Progenitor cell of endocrine pancreas (in vitro differentiated cells): ENCODE results near the gene ZNF101. TPM values are rescaled to one million over a fixed set of nuclear protein-coding genes. Genes with fewer than 3 reads are reported as not detected.

ENCODE experiments used
- DNase-seq: peaks from one replicate; pipeline ENCODE4 v3.0.0; 2021; ENCODE audit warnings: low spot score; ENCODE audit not compliant: unreplicated experiment
- H3K27ac Mint-ChIP-seq: 2 replicates; pipeline ENCODE4 v1.8.0; 2021; ENCODE audit warnings: mild to moderate bottlenecking, moderate library complexity, mixed read lengths
- H3K27me3 Mint-ChIP-seq: 2 replicates; pipeline ENCODE4 v1.8.0; 2021; ENCODE audit warnings: mixed read lengths
- H3K36me3 Mint-ChIP-seq: 2 replicates; pipeline ENCODE4 v1.8.0; 2022; ENCODE audit warnings: mixed read lengths; ENCODE audit not compliant: insufficient read depth
- H3K4me1 Mint-ChIP-seq: 2 replicates; pipeline ENCODE4 v1.8.0; 2021; ENCODE audit warnings: low read depth, mixed read lengths
- H3K4me3 Mint-ChIP-seq: 2 replicates; pipeline ENCODE4 v1.8.0; 2021; ENCODE audit warnings: low read depth, mild to moderate bottlenecking, moderate library complexity, mixed read lengths
- H3K9me3 Mint-ChIP-seq: 2 replicates; pipeline ENCODE4 v1.8.0; 2021; ENCODE audit warnings: low read depth, mixed read lengths
- CTCF ChIP-seq: fragments of 200-600 bp; sonication (generic); IDR thresholded peaks from one replicate; pipeline ENCODE4 v1.5.0; 2021; ENCODE audit warnings: antibody characterized with exemption, mild to moderate bottlenecking; ENCODE audit not compliant: unreplicated experiment
- total RNA-seq: library from RNA; stranded (reverse); gene quantifications from 2 replicates; pipeline ENCODE4 v1.2.1, GENCODE V29; 2021

The ZNF101 gene
- total RNA-seq, 1 donor from 2014 or later = 15.3 TPM

- H3K27ac Mint-ChIP-seq = no peak overlapping the region
- H3K9me3 Mint-ChIP-seq = no peaks in the 10 kb centered on the region
- no peak for DNase-seq
- H3K4me1 Mint-ChIP-seq = no peaks in the 10 kb centered on the region
- no peak for TF ChIP-seq CTCF
- peaks cover 18% of the 10 kb centered on the region for H3K36me3 Mint-ChIP-seq
- no peaks in the 10 kb centered on the region for H3K27me3 Mint-ChIP-seq
- H3K4me3 Mint-ChIP-seq = no peak overlapping the region
These were observed 14.2 kb upstream of the ZNF101 start for GRCh38 chr19:19654441-19654840.

GRCh38 chr19:19655051-19655594 is 13.5 kb upstream of the ZNF101 start:
- no peak for TF ChIP-seq CTCF
- Mint-ChIP-seq H3K36me3 (peaks cover 17% of the 10 kb centered on the region), H3K27me3 (no peaks in the 10 kb centered on the region), H3K9me3 (no peaks in the 10 kb centered on the region), H3K27ac (no peak overlapping the region), H3K4me1 (no peaks in the 10 kb centered on the region), H3K4me3 (no peak overlapping the region)
- DNase-seq = no peak

- no peak for DNase-seq
- no peaks in the 10 kb centered on the region for H3K9me3 Mint-ChIP-seq
- no peaks in the 10 kb centered on the region for H3K4me1 Mint-ChIP-seq
- TF ChIP-seq CTCF = no peak
- H3K27me3 Mint-ChIP-seq = no peaks in the 10 kb centered on the region
- no peak overlapping the region for H3K4me3 Mint-ChIP-seq
- no peak overlapping the region for H3K27ac Mint-ChIP-seq
- peaks cover 17% of the 10 kb centered on the region for H3K36me3 Mint-ChIP-seq
These were observed 12.8 kb upstream of the ZNF101 start for GRCh38 chr19:19655641-19656343.

- Mint-ChIP-seq H3K4me3 (no peak overlapping the region), H3K9me3 (no peaks in the 10 kb centered on the region), H3K4me1 (peaks cover 6% of the 10 kb centered on the region), H3K27me3 (no peaks in the 10 kb centered on the region), H3K36me3 (peaks cover 17% of the 10 kb centered on the region), H3K27ac (peak overlapping the region; percentile 52)
- TF ChIP-seq CTCF = no peak
- DNase-seq = no peak
These were observed 11.9 kb upstream of the ZNF101 start for GRCh38 chr19:19656451-19657396.

GRCh38 chr19:19657397-19657783 is 11.2 kb upstream of the ZNF101 start:
- Mint-ChIP-seq H3K27ac (no peak overlapping the region), H3K4me3 (no peak overlapping the region), H3K36me3 (peaks cover 15% of the 10 kb centered on the region), H3K4me1 (peaks cover 13% of the 10 kb centered on the region), H3K9me3 (no peaks in the 10 kb centered on the region), H3K27me3 (no peaks in the 10 kb centered on the region)
- no peak for DNase-seq
- TF ChIP-seq CTCF = no peak
